ENCODE measurements around the gene MT1E. TPM values are rescaled to one million over a fixed set of nuclear protein-coding genes. Genes with fewer than 3 reads are reported as not detected.

Gene MT1E
- total RNA-seq, 1 donor, result 105 TPM

- Histone ChIP-seq H3K9me3 (ENCODE audit: low read depth, low read length) (no peaks in the 10 kb centered on the region), H3K36me3 (ENCODE audit: insufficient read depth, low read length) (no peaks in the 10 kb centered on the region), H3K4me1 (ENCODE audit: insufficient read depth, low read length) (peaks cover 9% of the 10 kb centered on the region), H3K4me2 (ENCODE audit: insufficient read depth, low read length) (no peak overlapping the region), H3K27ac (ENCODE audit: low read depth, low read length) (no peak overlapping the region), H3K79me2 (ENCODE audit: insufficient read depth, low read length) (no peaks in the 10 kb centered on the region), H2AFZ (ENCODE audit: low read length) (peak overlapping the region; percentile 20), H4K20me1 (ENCODE audit: insufficient read depth, low read length) (no peaks in the 10 kb centered on the region), H3K4me3 (ENCODE audit: insufficient read depth, low read length) (no peak overlapping the region), H3K27me3 (ENCODE audit: insufficient read depth, low read length) (no peaks in the 10 kb centered on the region)
- no peak for DNase-seq (ENCODE audit: insufficient read length, low spot score, missing footprints)
- no peak for TF ChIP-seq CTCF (IDR thresholded peaks at IDR 0.05; ENCODE audit: extremely low read depth, low read depth, low read length)
Observed at GRCh38 chr16:56601325-56601724, 24.3 kb upstream of the MT1E start.

- TF ChIP-seq CTCF (IDR thresholded peaks at IDR 0.05; ENCODE audit: extremely low read depth, low read depth, low read length), result peak; percentile 45
- peak overlapping the region; percentile 50 for H2AFZ ChIP-seq (ENCODE audit: low read length)
- H3K4me1 ChIP-seq (ENCODE audit: insufficient read depth, low read length), result peaks cover 27% of the 10 kb centered on the region
- H3K4me3 ChIP-seq (ENCODE audit: insufficient read depth, low read length), result no peak overlapping the region
- no peak overlapping the region for H3K4me2 ChIP-seq (ENCODE audit: insufficient read depth, low read length)
- H3K27ac ChIP-seq (ENCODE audit: low read depth, low read length), result no peak overlapping the region
- H3K27me3 ChIP-seq (ENCODE audit: insufficient read depth, low read length), result no peaks in the 10 kb centered on the region
- H3K79me2 ChIP-seq (ENCODE audit: insufficient read depth, low read length), result no peaks in the 10 kb centered on the region
- DNase-seq (ENCODE audit: insufficient read length, low spot score, missing footprints), result no peak
- no peaks in the 10 kb centered on the region for H3K9me3 ChIP-seq (ENCODE audit: low read depth, low read length)
- no peaks in the 10 kb centered on the region for H4K20me1 ChIP-seq (ENCODE audit: insufficient read depth, low read length)
- no peaks in the 10 kb centered on the region for H3K36me3 ChIP-seq (ENCODE audit: insufficient read depth, low read length)
Observed at GRCh38 chr16:56603589-56603988, 22.0 kb upstream of the MT1E start.

GRCh38 chr16:56604966-56605365, 20.6 kb upstream of the MT1E start:
- Histone ChIP-seq H3K27me3 (ENCODE audit: insufficient read depth, low read length) (no peaks in the 10 kb centered on the region), H2AFZ (ENCODE audit: low read length) (no peak overlapping the region), H3K27ac (ENCODE audit: low read depth, low read length) (peak overlapping the region; percentile 98), H4K20me1 (ENCODE audit: insufficient read depth, low read length) (no peaks in the 10 kb centered on the region), H3K36me3 (ENCODE audit: insufficient read depth, low read length) (no peaks in the 10 kb centered on the region), H3K4me1 (ENCODE audit: insufficient read depth, low read length) (peaks cover 38% of the 10 kb centered on the region), H3K4me3 (ENCODE audit: insufficient read depth, low read length) (no peak overlapping the region), H3K79me2 (ENCODE audit: insufficient read depth, low read length) (no peaks in the 10 kb centered on the region), H3K9me3 (ENCODE audit: low read depth, low read length) (no peaks in the 10 kb centered on the region), H3K4me2 (ENCODE audit: insufficient read depth, low read length) (no peak overlapping the region)
- TF ChIP-seq CTCF (IDR thresholded peaks at IDR 0.05; ENCODE audit: extremely low read depth, low read depth, low read length), result no peak
- DNase-seq (ENCODE audit: insufficient read length, low spot score, missing footprints), result no peak

- H3K4me1 ChIP-seq (ENCODE audit: insufficient read depth, low read length), result peaks cover 43% of the 10 kb centered on the region
- peak overlapping the region; percentile 98 for H3K27ac ChIP-seq (ENCODE audit: low read depth, low read length)
- TF ChIP-seq CTCF (IDR thresholded peaks at IDR 0.05; ENCODE audit: extremely low read depth, low read depth, low read length), result no peak
- DNase-seq (ENCODE audit: insufficient read length, low spot score, missing footprints), result no peak
- no peak overlapping the region for H3K4me2 ChIP-seq (ENCODE audit: insufficient read depth, low read length)
- no peaks in the 10 kb centered on the region for H3K9me3 ChIP-seq (ENCODE audit: low read depth, low read length)
- no peak overlapping the region for H3K4me3 ChIP-seq (ENCODE audit: insufficient read depth, low read length)
- H2AFZ ChIP-seq (ENCODE audit: low read length), result no peak overlapping the region
- no peaks in the 10 kb centered on the region for H3K27me3 ChIP-seq (ENCODE audit: insufficient read depth, low read length)
- no peaks in the 10 kb centered on the region for H3K79me2 ChIP-seq (ENCODE audit: insufficient read depth, low read length)
- H3K36me3 ChIP-seq (ENCODE audit: insufficient read depth, low read length), result no peaks in the 10 kb centered on the region
- no peaks in the 10 kb centered on the region for H4K20me1 ChIP-seq (ENCODE audit: insufficient read depth, low read length)
Observed at GRCh38 chr16:56605475-56605874, 20.1 kb upstream of the MT1E start.

All from osteoblast (primary cell).